Kidney (tissue), 14 donors: ENCODE results near the gene PTPRT. TPM values are rescaled to one million over a fixed set of nuclear protein-coding genes. Genes with fewer than 3 reads are reported as not detected.
A peak's percentile ranks its signal among the peaks of the same experiment; 100 is the strongest.

Source experiments
- DNase-seq, 5 donors: peaks; one replicate each; pipeline ENCODE4 v3.0.0-alpha.2; 2013 to 2020
- FAIRE-seq: peaks from 2 replicates; lab custom pipeline; 2012; peaks lifted over from hg19 to GRCh38; lab: Jason Lieb, UNC
- H3K27ac ChIP-seq, 2 donors: one replicate each; pipeline ENCODE4 v1.7.0; 2013; ENCODE audit warnings: low read depth in 2 of 2, low read length in 2 of 2, inconsistent platforms in 1 of 2
- H3K27me3 ChIP-seq: one replicate; pipeline ENCODE4 v1.7.1; 2013; ENCODE audit warnings: low read length, inconsistent platforms; ENCODE audit not compliant: control insufficient read depth, insufficient read depth
- H3K36me3 ChIP-seq, 3 donors: one replicate each; pipeline versions ENCODE4 v1.7.0 to v1.7.1; 2013; ENCODE audit warnings: low read length in 3 of 3, control low read depth in 1 of 3, inconsistent platforms in 1 of 3; ENCODE audit not compliant: insufficient read depth in 3 of 3, control insufficient read depth in 2 of 3
- H3K4me1 ChIP-seq, 3 donors: one replicate each; pipeline versions ENCODE4 v1.7.0 to v1.7.1; 2013; ENCODE audit warnings: low read length in 3 of 3, inconsistent platforms in 1 of 3, low read depth in 1 of 3; ENCODE audit not compliant: control insufficient read depth in 2 of 3, insufficient read depth in 2 of 3
- H3K4me3 ChIP-seq, 3 donors: one replicate each; pipeline versions ENCODE4 v1.7.0 to v1.8.1; 2013; ENCODE audit warnings: low read length in 3 of 3, control low read depth in 1 of 3, inconsistent platforms in 1 of 3
- H3K9ac ChIP-seq, 3 donors: one replicate each; pipeline versions ENCODE4 v1.7.0 to v1.7.1; 2013; ENCODE audit warnings: low read length in 3 of 3, control low read depth in 1 of 3, inconsistent platforms in 1 of 3
- H3K9me3 ChIP-seq, 3 donors: one replicate each; pipeline versions ENCODE4 v1.7.0 to v1.7.1; 2013; ENCODE audit warnings: low read length in 3 of 3, control low read depth in 1 of 3, inconsistent platforms in 1 of 3; ENCODE audit not compliant: control insufficient read depth in 2 of 3, insufficient read depth in 1 of 3
- intact Hi-C: fragments of 100-400 bp; cut with DNase I; formaldehyde crosslinking; loops from one replicate; pipeline ENCODE4 v1.11.1; 2022
- polyA plus RNA-seq: library from polyadenylated mRNA; stranded (reverse); fragments of 350-450 nt; fragmentation: Illumina TruSeq; extraction: RNeasy Lipid Tissue Mini Kit (QIAGEN cat#74804); gene quantifications from one replicate; pipeline ENCODE4 v1.2.3, GENCODE V29; 2014; ENCODE audit warnings: low read depth, low replicate concordance; ENCODE audit not compliant: insufficient read depth
- total RNA-seq: library from RNA; stranded (reverse); fragmentation: NEBNext Ultra II Directional; extraction: Animal tissue kit (Norgen Biotek cat#: 25700); gene quantifications from one replicate; pipeline ENCODE4 v1.2.1, GENCODE V29; 2021
- TF ChIP-seq, protein P1 (sequence below): IDR thresholded peaks from 3 replicates; pipeline ENCODE4 v1.5.1; 2012; ENCODE audit warnings: mild to moderate bottlenecking, moderate library complexity, borderline replicate concordance; ENCODE audit not compliant: insufficient read depth; ENCODE audit errors: extremely low read depth
- donor health status: control.
- donor health status: control.
- donor health status: control.
- donor health status: control.
- donor health status: control.
- donor health status: DM: yes; HTN: yes; CAD: no.
- donor health status: Normal renal cell carcinoma (clear cell type).

PTPRT gene
- total and polyA plus RNA-seq, 2 donors from 2014 or later, result 0.60 TPM; not detected in 1

DNA sequence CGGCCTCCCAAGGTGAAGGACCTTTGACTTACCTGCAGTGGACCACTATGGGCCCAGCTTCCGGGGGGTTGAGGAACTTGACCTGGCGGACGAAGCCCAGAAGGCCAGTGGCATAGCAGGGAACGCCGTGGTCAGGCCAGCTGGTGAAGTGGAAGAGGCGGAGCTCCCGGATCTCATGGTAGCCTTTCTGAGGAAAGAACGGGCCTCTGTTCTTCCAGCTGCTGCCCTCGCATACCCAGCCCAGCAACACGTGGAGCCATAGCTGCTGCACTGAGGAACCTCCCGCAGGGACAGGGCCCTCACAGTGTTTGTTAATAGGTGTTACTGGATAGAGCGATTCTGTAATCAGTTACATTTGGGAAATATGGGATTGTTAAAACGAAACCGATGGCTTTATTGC, 1079.4 kb downstream of the PTPRT start:
- H3K27ac ChIP-seq, result no peak overlapping the region
- intact Hi-C loops, result no loop called here
- H3K9ac ChIP-seq, result no peak overlapping the region
- H3K4me3 ChIP-seq, result no peak overlapping the region
- TF ChIP-seq, protein P1, sequence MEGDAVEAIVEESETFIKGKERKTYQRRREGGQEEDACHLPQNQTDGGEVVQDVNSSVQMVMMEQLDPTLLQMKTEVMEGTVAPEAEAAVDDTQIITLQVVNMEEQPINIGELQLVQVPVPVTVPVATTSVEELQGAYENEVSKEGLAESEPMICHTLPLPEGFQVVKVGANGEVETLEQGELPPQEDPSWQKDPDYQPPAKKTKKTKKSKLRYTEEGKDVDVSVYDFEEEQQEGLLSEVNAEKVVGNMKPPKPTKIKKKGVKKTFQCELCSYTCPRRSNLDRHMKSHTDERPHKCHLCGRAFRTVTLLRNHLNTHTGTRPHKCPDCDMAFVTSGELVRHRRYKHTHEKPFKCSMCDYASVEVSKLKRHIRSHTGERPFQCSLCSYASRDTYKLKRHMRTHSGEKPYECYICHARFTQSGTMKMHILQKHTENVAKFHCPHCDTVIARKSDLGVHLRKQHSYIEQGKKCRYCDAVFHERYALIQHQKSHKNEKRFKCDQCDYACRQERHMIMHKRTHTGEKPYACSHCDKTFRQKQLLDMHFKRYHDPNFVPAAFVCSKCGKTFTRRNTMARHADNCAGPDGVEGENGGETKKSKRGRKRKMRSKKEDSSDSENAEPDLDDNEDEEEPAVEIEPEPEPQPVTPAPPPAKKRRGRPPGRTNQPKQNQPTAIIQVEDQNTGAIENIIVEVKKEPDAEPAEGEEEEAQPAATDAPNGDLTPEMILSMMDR, result no peak
- H3K36me3 ChIP-seq, result no peaks in the 10 kb centered on the region
- H3K9me3 ChIP-seq, result no peaks in the 10 kb centered on the region
- FAIRE-seq, result no peak
- H3K27me3 ChIP-seq, result no peaks in the 10 kb centered on the region
- no peak for DNase-seq
- H3K4me1 ChIP-seq, result no peaks in the 10 kb centered on the region

DNA sequence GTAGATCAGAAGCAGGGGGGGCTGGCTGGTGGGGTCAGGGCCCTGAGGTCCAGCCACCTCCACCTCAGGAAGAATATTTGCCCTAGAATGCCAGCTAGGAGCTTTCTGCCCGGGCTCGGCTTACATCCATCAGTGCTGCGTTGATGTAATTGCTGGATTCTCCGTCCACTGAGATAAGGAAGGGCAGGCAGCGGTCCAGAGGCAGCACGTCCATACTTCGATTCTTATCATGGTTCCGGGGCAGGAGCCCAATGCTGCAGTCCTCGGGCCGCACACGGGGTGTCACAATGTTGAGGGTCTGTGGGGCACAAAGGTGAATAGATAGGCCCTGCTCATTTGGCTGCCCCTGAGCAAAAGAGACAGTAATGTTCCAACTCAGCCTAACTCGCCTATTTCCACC, 1087.7 kb downstream of the PTPRT start:
- Histone ChIP-seq H3K9me3 (no peaks in the 10 kb centered on the region), H3K9ac (no peak overlapping the region), H3K27ac (no peak overlapping the region), H3K4me3 (no peak overlapping the region), H3K27me3 (no peaks in the 10 kb centered on the region), H3K4me1 (no peaks in the 10 kb centered on the region), H3K36me3 (no peaks in the 10 kb centered on the region)
- FAIRE-seq, result no peak
- TF ChIP-seq, protein P1, result no peak
- DNase-seq, result no peak
- intact Hi-C loops, result no loop called here

DNA sequence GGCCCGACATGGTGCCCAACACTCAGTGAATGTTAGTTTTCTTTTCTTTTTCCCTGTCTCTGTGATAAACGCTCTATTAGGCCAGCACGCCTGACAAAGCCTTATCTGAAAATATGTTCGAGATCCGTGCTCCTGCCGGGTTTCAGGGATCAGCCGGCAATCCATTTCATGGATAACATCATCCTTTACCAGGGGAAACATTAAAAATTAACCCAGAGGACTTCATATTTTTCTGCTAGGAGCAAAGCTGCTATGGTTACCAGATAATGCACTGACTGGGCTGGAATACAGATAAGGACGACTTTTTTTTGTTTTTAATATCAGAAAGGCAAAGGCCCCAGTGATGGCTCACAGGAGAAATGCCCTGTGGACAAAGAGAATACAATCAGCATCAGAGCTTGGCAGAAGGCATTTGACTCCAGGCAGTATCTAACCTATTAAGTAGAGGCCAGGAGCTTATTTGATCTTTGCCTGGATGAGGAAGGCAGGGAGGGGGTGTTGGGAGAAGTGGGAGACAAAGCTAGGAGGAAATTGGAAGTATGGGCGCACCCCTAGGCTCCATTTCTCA, 1089.5 kb downstream of the PTPRT start:
- Histone ChIP-seq H3K9ac (no peak overlapping the region), H3K27ac (no peak overlapping the region), H3K36me3 (no peaks in the 10 kb centered on the region), H3K9me3 (no peaks in the 10 kb centered on the region), H3K4me3 (no peak overlapping the region), H3K27me3 (no peaks in the 10 kb centered on the region), H3K4me1 (no peaks in the 10 kb centered on the region)
- FAIRE-seq (no peak), DNase-seq (peak in 1 of 5 donors; percentile 7)
- intact Hi-C loops, result no loop called here
- TF ChIP-seq, protein P1, result no peak

DNA sequence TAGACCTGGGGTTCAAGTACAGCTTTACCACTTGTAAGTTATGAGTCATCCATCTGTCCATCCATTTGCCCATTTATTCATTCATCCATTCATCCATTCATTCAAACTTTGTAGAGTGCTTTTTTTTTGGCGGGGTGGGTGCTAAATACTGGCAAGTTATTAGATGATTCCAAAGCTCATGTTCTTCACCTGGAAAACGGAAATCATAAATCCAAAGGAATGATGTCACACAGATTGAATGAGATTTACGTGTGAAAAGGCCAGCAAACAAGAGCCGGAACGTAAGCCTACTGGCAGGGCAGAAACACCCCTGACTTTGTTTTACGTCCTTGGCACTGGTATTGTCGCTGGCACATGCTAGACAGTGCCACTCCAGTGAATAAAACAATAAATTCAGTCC, 1090.6 kb downstream of the PTPRT start:
- no peaks in the 10 kb centered on the region for H3K36me3 ChIP-seq
- H3K27me3 ChIP-seq, result no peaks in the 10 kb centered on the region
- no peaks in the 10 kb centered on the region for H3K9me3 ChIP-seq
- H3K9ac ChIP-seq, result no peak overlapping the region
- intact Hi-C loops, result no loop called here
- FAIRE-seq (no peak), DNase-seq (no peak)
- no peak overlapping the region for H3K27ac ChIP-seq
- H3K4me1 ChIP-seq, result no peaks in the 10 kb centered on the region
- TF ChIP-seq, protein P1, result no peak
- no peak overlapping the region for H3K4me3 ChIP-seq
